ENCODE measurements around the gene CEP57.
"Not testable (repeated sequence)": the region's sequence is repeated elsewhere in the genome, so short reads cannot be mapped to it uniquely, and the experiment has no call there.

Gene CEP57

GRCh38 chr11:95849087-95849825, 59.0 kb downstream of the CEP57 start:
- in situ Hi-C loops (cut with HindIII; ENCODE audit: low pct_unique_long_range_greater_than_20kb, low sequenced_read_pairs) = no loop called here
- DNase-seq (ENCODE audit: low read depth in 1 of 2, low spot score in 1 of 2) = peak; percentile 44 to 78
- TF ChIP-seq JUND (IDR thresholded peaks at IDR 0.05; ENCODE audit: low read depth) = no peak

GRCh38 chr11:95850137-95850536, 59.8 kb downstream of the CEP57 start:
- in situ Hi-C loops (cut with HindIII; ENCODE audit: low pct_unique_long_range_greater_than_20kb, low sequenced_read_pairs) = loop anchor here (25.0 kb wide), 1 partner anchor 537 kb away; the partner anchor contains the start of genes CCDC82 and JRKL
- no peak for TF ChIP-seq JUND (IDR thresholded peaks at IDR 0.05; ENCODE audit: low read depth)
- DNase-seq (ENCODE audit: low read depth in 1 of 2, low spot score in 1 of 2) = no peak

- in situ Hi-C loops (cut with HindIII; ENCODE audit: low pct_unique_long_range_greater_than_20kb, low sequenced_read_pairs) = loop anchor here (25.0 kb wide), 1 partner anchor 534 kb away; the partner anchor contains the start of genes CCDC82 and JRKL
- no peak for TF ChIP-seq JUND (IDR thresholded peaks at IDR 0.05; ENCODE audit: low read depth)
- no peak for DNase-seq (ENCODE audit: low read depth in 1 of 2, low spot score in 1 of 2)
Measured at GRCh38 chr11:95853138-95853537, 62.8 kb downstream of the CEP57 start.

- TF ChIP-seq JUND (IDR thresholded peaks at IDR 0.05; ENCODE audit: low read depth) = no peak
- no peak for DNase-seq (ENCODE audit: low read depth in 1 of 2, low spot score in 1 of 2)
- in situ Hi-C loops (cut with HindIII; ENCODE audit: low pct_unique_long_range_greater_than_20kb, low sequenced_read_pairs) = loop anchor here (25.0 kb wide), 1 partner anchor 533 kb away; the partner anchor contains the start of genes CCDC82 and JRKL
Measured at GRCh38 chr11:95853862-95854261, 63.6 kb downstream of the CEP57 start.

- in situ Hi-C loops (cut with HindIII; ENCODE audit: low pct_unique_long_range_greater_than_20kb, low sequenced_read_pairs) = loop anchor here (25.0 kb wide), 1 partner anchor 533 kb away; the partner anchor contains the start of genes CCDC82 and JRKL
- DNase-seq (ENCODE audit: low read depth in 1 of 2, low spot score in 1 of 2) = not testable (repeated sequence)
Measured at GRCh38 chr11:95854362-95854761, 64.1 kb downstream of the CEP57 start.

- not testable (repeated sequence) for DNase-seq (ENCODE audit: low read depth in 1 of 2, low spot score in 1 of 2)
- in situ Hi-C loops (cut with HindIII; ENCODE audit: low pct_unique_long_range_greater_than_20kb, low sequenced_read_pairs) = loop anchor here (25.0 kb wide), 1 partner anchor 527 kb away; the partner anchor contains the start of genes CCDC82 and JRKL
Measured at GRCh38 chr11:95860024-95860423, 69.7 kb downstream of the CEP57 start.

- in situ Hi-C loops (cut with HindIII; ENCODE audit: low pct_unique_long_range_greater_than_20kb, low sequenced_read_pairs) = loop anchor here (25.0 kb wide), 1 partner anchor 524 kb away; the partner anchor contains the start of genes CCDC82 and JRKL
- TF ChIP-seq JUND (IDR thresholded peaks at IDR 0.05; ENCODE audit: low read depth) = no peak
Measured at GRCh38 chr11:95863486-95864140, 73.3 kb downstream of the CEP57 start.

GRCh38 chr11:95867105-95867504, 76.8 kb downstream of the CEP57 start:
- TF ChIP-seq JUND (IDR thresholded peaks at IDR 0.05; ENCODE audit: low read depth) = no peak
- in situ Hi-C loops (cut with HindIII; ENCODE audit: low pct_unique_long_range_greater_than_20kb, low sequenced_read_pairs) = loop anchor here (25.0 kb wide), 1 partner anchor 520 kb away; the partner anchor contains the start of genes CCDC82 and JRKL
- DNase-seq (ENCODE audit: low read depth in 1 of 2, low spot score in 1 of 2) = no peak

More at GRCh38 chr11:95863486-95864140, 73.3 kb downstream of the CEP57 start:
- no peak for DNase-seq (ENCODE audit: low read depth in 1 of 2, low spot score in 1 of 2)

GRCh38 chr11:95870877-95871276, 80.6 kb downstream of the CEP57 start:
- DNase-seq (ENCODE audit: low read depth in 1 of 2, low spot score in 1 of 2) = not testable (repeated sequence)
- in situ Hi-C loops (cut with HindIII; ENCODE audit: low pct_unique_long_range_greater_than_20kb, low sequenced_read_pairs) = loop anchor here (25.0 kb wide), 1 partner anchor 516 kb away; the partner anchor contains the start of genes CCDC82 and JRKL

- in situ Hi-C loops (cut with HindIII; ENCODE audit: low pct_unique_long_range_greater_than_20kb, low sequenced_read_pairs) = no loop called here
- DNase-seq (ENCODE audit: low read depth in 1 of 2, low spot score in 1 of 2) = no peak
- no peak for TF ChIP-seq JUND (IDR thresholded peaks at IDR 0.05; ENCODE audit: low read depth)
Measured at GRCh38 chr11:95877291-95877690, 87.0 kb downstream of the CEP57 start.

Data from T47D (cell line).